ENCODE results near the gene ESRRA.

The ESRRA gene

GRCh38 chr11:64317325-64317960 is 12.1 kb downstream of the ESRRA start, which contains the start of gene TRMT112:
TSS of gene TRMT112 (minus strand) at chr11:64317559. CDS start at chr11:64317526, 33 bp downstream.
- TF ChIP-seq, protein P1, sequence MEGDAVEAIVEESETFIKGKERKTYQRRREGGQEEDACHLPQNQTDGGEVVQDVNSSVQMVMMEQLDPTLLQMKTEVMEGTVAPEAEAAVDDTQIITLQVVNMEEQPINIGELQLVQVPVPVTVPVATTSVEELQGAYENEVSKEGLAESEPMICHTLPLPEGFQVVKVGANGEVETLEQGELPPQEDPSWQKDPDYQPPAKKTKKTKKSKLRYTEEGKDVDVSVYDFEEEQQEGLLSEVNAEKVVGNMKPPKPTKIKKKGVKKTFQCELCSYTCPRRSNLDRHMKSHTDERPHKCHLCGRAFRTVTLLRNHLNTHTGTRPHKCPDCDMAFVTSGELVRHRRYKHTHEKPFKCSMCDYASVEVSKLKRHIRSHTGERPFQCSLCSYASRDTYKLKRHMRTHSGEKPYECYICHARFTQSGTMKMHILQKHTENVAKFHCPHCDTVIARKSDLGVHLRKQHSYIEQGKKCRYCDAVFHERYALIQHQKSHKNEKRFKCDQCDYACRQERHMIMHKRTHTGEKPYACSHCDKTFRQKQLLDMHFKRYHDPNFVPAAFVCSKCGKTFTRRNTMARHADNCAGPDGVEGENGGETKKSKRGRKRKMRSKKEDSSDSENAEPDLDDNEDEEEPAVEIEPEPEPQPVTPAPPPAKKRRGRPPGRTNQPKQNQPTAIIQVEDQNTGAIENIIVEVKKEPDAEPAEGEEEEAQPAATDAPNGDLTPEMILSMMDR (IDR thresholded peaks at IDR 0.05; ENCODE audit: control insufficient read depth, extremely low read depth, insufficient read depth): no peak
- H3K4me3 ChIP-seq (ENCODE audit: low read depth, low read length): peak within 1 kb of the TSS; percentile 83
- DNase-seq (ENCODE audit: low read depth): peak; percentile 99

GRCh38 chr11:64317961-64318765 is 12.8 kb downstream of the ESRRA start, which contains the start of gene PRDX5:
TSS of gene PRDX5 (plus strand) at chr11:64318121. CDS start at chr11:64318216, 95 bp downstream.
- TF ChIP-seq, protein P1 (IDR thresholded peaks at IDR 0.05; ENCODE audit: control insufficient read depth, extremely low read depth, insufficient read depth): peak; percentile 50
- H3K4me3 ChIP-seq (ENCODE audit: low read depth, low read length): peak within 1 kb of the TSS; percentile 83
- peak; percentile 92 for DNase-seq (ENCODE audit: low read depth)

DNA sequence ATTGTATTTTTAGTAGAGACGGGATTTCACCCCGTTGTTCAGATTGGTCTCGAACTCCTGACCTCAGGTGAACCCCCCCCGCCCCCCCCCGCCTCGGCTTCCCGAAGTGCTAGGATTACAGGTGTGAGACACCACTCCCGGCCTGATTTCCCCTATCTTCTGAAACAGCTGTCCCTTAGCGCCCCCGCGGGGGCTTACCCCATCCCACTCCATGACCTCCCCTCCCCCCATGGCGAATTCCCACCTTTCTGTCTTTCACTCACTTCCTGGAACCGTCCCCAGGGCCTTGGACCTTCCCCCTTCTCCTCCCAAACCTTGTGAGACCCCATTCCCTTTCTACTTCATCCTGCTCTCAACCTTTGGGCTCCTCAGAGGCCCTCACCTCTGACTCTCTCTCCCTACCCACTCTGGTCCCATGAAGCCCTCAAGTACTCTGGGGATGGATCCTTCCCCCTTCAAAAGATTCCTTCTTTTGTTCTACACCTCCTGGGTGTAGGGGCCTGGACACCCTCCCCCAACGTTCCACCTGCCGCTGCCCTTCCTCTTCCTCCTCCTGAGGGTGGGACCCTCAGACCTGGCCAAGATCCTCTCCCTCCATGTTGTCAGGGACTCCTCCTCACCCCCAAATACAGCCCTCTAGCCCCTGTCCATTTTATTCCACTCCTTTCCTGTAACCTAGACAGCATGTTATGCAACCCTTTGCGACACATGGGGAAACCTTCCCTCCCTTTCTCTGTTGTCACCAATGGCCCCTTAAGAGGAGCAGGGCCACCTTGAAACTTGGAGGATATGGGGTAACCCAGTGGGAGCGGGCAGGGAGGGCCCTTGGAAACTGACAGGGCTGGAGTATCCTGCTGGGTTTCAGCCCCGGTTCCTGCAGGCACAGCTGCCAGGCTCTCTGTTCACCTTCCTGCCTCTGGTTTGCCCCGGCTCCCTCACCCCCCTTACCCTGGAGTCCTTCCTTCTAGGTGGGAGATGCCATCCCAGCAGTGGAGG is 13.7 kb downstream of the ESRRA start:
- TF ChIP-seq, protein P1 (IDR thresholded peaks at IDR 0.05; ENCODE audit: control insufficient read depth, extremely low read depth, insufficient read depth): no peak
- DNase-seq (ENCODE audit: low read depth): no peak
- H3K4me3 ChIP-seq (ENCODE audit: low read depth, low read length): peak overlapping the region; percentile 83

DNA sequence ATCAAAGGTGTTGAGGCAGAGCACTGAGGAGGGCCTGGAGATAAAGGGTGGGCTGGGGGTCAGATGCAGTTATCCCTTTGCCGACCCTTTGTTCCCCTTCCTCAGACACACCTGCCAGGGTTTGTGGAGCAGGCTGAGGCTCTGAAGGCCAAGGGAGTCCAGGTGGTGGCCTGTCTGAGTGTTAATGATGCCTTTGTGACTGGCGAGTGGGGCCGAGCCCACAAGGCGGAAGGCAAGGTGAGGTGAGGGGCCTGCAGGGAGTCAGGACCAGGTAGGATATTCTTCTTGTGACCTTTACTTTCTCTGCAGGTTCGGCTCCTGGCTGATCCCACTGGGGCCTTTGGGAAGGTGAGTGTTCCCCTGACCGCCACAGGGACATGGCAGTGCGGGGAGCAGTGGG is 15.2 kb downstream of the ESRRA start:
- TF ChIP-seq, protein P1 (IDR thresholded peaks at IDR 0.05; ENCODE audit: control insufficient read depth, extremely low read depth, insufficient read depth): no peak
- no peak overlapping the region for H3K4me3 ChIP-seq (ENCODE audit: low read depth, low read length)
- no peak for DNase-seq (ENCODE audit: low read depth)

DNA sequence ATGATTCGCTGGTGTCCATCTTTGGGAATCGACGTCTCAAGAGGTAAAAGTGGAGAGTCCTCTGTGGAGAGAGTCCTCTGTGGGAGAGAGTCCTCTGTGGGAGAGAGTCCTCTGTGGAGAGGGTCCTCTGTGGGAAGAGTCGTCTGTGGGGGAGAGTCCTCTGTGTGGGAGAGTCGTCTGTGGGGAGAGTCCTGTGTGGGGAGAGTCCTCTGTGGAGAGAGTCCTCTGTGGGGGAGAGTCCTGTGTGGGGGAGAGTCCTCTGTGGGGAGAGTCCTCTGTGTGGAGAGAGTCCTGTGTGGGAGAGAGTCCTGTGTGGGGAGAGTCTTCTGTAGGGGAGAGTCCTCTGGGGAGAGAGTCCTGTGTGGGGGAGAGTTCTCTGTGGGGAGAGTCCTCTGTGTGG is 15.7 kb downstream of the ESRRA start:
- H3K4me3 ChIP-seq (ENCODE audit: low read depth, low read length): no peak overlapping the region
- TF ChIP-seq, protein P1 (IDR thresholded peaks at IDR 0.05; ENCODE audit: control insufficient read depth, extremely low read depth, insufficient read depth): no peak
- DNase-seq (ENCODE audit: low read depth): no peak

- H3K4me3 ChIP-seq (ENCODE audit: low read depth, low read length): no peak overlapping the region
- no peak for DNase-seq (ENCODE audit: low read depth)
- TF ChIP-seq, protein P1 (IDR thresholded peaks at IDR 0.05; ENCODE audit: control insufficient read depth, extremely low read depth, insufficient read depth): no peak
Measured at GRCh38 chr11:64321533-64321932, 16.2 kb downstream of the ESRRA start.

All from LNCaP clone FGC (cell line).